VCaP (cell line): ENCODE data around the gene OSBPL6.
"Not testable (repeated sequence)": the region's sequence is repeated elsewhere in the genome, so short reads cannot be mapped to it uniquely, and the experiment has no call there.

Experiments used
- H3K27ac ChIP-seq: fragments of 450-650 bp; 2 replicates; pipeline ENCODE4 v1.5.1; 2017
- TF ChIP-seq, protein P1 (sequence below): fragments of 450-650 bp; conservative IDR thresholded peaks from 2 replicates; pipeline ENCODE4 v1.5.1; 2017; ENCODE audit warnings: mild to moderate bottlenecking, moderate library complexity

OSBPL6 gene

DNA sequence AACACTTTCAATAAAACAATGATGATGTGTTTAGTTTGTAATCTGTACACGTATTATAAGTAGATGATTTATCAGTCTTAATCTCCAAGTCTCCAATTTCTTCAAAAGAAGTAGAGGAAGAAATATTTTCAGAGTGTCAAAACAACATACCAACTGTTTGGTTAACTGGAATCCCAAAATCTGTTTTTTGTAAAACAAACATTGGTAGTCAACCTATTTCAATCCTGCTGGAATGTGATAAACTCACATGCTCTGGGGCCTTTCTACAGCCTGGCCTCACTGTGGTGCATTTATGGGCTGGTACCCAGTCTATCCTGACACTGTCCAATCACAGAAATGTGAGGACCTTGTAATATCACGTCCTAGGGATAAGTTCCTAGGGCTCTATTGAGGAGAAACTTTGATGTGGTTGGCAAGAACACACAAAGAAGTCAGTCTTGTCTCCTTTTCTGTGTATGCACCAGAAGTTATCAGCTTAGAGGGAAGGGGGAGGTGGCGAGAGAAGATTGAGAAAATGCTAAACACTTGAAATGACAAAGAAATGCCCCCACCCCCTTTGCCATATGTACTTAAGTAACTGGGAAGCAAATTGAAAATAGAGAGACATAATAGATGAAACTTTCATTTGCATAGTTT is 209.5 kb downstream of the OSBPL6 start:
- H3K27ac ChIP-seq = no peak overlapping the region
- TF ChIP-seq, protein P1, sequence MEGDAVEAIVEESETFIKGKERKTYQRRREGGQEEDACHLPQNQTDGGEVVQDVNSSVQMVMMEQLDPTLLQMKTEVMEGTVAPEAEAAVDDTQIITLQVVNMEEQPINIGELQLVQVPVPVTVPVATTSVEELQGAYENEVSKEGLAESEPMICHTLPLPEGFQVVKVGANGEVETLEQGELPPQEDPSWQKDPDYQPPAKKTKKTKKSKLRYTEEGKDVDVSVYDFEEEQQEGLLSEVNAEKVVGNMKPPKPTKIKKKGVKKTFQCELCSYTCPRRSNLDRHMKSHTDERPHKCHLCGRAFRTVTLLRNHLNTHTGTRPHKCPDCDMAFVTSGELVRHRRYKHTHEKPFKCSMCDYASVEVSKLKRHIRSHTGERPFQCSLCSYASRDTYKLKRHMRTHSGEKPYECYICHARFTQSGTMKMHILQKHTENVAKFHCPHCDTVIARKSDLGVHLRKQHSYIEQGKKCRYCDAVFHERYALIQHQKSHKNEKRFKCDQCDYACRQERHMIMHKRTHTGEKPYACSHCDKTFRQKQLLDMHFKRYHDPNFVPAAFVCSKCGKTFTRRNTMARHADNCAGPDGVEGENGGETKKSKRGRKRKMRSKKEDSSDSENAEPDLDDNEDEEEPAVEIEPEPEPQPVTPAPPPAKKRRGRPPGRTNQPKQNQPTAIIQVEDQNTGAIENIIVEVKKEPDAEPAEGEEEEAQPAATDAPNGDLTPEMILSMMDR = no peak

DNA sequence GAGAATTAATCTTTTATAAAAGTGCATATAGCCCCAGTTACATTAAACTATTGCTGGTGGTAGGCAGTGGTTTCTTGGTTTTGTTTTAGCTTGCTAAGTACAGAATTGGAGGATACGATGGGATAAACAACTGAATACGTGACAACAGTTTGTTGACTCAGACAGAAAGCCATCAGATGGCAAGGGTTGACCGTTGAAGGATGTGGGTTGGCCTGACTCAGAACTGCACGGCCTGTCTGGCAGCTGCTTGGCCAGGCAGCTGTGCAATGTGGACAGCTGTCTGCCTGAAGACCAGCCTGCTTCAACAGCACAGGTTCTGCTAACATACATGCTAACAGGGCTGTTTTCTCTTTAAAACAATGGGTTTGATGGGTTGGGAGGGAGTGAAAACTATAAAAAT is 210.1 kb downstream of the OSBPL6 start:
- H3K27ac ChIP-seq = no peak overlapping the region
- TF ChIP-seq, protein P1 = no peak

DNA sequence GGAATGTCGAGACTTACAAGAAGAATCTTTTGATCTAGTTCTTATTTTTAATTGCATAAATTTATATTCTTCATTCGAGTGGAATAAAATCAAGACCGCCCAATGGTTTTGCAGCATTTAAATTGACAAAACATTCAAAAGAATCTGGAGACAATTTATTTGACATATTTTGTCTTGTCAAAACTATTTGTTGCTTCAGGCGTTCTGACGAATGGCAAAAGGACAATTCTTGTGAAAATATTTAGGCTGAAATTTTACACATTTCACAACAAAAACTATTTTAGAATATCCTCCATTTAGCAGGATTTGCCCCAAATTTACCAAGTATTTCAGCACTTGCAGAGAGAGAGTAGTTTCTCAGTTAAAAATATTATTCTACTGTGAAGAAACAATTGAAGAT is 214.9 kb downstream of the OSBPL6 start:
- no peak overlapping the region for H3K27ac ChIP-seq
- TF ChIP-seq, protein P1 = no peak

DNA sequence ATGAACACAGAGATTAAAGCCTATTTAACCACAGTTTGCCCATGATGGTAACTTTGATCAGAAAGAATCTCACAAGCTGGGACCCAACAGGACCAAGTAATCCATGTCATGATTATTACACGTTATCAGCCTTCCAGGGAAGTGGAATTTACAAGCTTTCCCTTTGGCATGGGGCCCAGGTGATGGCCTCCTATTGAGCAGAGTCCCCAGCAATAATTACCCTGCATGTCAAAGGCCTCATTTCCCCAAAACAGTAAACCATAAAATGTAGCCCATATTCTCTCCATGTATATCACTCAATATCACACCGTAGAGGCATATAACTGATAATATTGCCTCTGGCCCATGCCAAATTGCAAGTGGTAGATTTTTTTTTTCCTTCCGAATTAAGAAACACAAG is 217.7 kb downstream of the OSBPL6 start:
- TF ChIP-seq, protein P1 = no peak
- H3K27ac ChIP-seq = no peak overlapping the region

DNA sequence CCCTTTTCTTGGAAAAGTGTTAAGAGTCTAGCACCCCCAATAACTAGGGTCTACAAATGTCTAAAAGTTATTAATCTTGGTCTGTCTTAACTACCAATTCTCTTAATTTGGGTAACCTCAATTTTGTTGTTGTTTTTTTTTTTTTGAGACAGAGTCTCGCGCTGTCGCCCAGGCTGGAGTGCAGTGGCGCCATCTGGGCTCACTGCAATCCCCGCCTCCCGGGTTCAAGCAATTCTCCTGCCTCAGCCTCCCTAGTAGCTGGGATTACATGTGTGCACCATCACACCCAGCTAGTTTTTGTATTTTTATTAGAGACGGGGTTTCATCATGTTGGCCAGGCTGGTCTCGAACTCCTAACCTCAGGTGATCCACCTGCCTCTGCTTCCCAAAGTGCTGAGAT is 218.1 kb downstream of the OSBPL6 start:
- H3K27ac ChIP-seq = not testable (repeated sequence)

DNA sequence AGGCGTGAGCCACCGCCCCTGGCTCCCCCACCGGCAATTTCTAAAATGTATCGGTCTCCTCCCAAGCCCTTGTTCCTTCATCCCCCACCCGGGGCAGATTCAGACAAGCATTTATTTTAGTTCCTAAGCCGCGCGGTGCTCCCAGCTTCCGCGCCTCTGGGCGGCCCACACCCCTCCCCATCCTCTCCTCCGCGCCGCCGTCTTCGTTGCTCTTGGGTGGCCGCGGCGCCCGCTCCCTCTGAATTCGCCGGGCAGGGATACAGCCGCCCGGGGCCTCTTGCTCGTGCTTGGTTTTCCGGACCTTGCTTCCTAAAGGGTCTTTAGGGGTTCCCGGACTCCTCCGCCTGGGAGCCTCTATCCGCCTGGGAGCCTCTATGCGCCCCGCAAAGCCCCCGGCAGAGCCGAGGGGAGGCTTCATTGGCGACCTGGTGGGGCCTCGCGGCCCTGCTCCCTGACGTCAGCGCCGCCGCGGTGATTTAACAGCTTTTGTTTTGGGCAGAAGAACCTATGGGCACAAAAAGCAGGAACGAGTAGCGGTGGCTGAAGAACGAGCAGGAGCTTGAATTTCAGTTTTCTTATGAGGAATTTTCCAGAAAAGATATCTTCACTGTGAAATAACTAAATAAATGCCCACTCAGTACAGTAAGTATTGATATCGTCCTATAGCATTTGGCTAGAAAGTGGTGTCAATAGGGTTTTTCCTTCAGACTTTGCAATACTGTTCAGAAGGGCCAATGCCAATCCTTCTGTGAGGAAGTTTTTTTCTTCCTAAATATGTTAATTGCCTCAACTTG is 219.4 kb downstream of the OSBPL6 start:
- TF ChIP-seq, protein P1 = no peak
- peak overlapping the region; percentile 90 for H3K27ac ChIP-seq

DNA sequence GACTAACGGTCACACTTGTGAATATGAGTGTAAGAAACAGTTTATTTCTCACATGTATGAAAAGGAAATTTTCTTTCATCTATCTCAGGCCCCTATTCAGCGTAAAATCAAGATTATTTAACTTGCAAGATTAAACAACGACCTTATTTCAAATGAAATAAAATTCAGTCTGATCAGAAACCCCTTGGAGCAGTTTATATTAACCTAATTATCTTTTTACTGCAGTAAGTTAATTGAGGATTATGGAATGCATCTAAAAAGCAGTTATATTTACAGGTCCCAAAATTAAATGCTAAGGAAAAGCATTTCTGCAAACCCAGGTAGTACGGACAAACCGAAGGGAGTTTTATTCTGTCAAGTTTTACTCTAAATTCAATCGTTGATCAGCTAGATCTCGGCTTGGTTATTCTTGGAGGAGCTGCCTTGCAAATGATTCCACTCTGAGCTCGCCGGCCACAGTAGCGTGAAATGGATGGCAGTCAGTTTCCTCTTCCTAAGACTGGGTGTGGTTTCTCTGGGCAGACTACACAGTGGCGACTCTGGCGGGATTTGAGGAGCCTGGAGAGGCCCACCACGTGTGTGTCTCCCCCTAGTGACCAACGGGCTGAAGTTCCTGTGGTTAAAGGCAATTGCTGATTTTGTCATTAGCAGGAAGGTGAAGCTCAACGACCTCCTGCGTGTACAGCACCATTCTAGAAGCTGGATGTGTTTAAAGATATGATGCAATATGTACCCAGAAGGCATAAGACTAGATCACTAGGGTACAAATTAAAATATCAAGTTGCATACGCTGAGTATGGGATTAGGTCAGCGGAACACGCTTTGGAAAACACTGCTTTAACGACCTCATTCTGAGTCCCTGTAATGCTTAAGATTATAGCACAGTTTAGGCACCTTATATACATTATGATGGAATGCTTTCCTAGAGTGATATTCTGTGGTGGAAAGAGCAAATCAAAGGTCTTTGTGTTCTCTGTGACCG is 220.2 kb downstream of the OSBPL6 start:
- TF ChIP-seq, protein P1 = peak; percentile 95
- H3K27ac ChIP-seq = peak overlapping the region; percentile 90
